ENCODE data around the gene FRRS1.

DNA sequence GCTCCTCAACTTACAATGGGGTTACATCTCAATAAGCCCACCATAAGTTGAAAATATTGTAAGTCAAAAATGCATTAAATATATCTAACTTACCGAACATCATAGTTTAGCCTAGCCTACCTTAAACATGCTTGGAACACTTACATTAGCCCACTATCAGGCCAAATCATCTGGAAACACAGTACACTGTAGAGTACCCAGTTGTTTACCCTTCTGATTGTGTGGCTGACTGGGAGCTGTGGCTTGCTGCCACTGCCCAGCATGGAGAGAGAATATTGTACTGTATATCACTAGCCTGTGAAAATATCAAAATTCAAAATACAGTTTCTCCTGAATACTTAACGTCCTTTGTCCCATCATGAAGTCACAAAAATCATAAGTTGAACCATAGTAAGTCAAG, 40.4 kb upstream of the FRRS1 start:
- TF ChIP-seq POLR2A (IDR thresholded peaks at IDR 0.05; ENCODE audit: low read depth, low read length) (no peak), POLR2AphosphoS5 (IDR thresholded peaks at IDR 0.05; ENCODE audit: low read depth, low read length) (no peak)
